SU-DHL-6 (cell line): ENCODE results near the gene PDCD6IP.

Experiments
- H2AFZ ChIP-seq: fragments of 200-600 bp; sonication (generic); 2 replicates; pipeline ENCODE4 v1.6.1; 2014; ENCODE audit warnings: low read depth, mild to moderate bottlenecking, moderate library complexity, mixed read lengths, antibody characterized with exemption, low read length; ENCODE audit not compliant: severe bottlenecking
- H3F3A ChIP-seq: fragments of 200-600 bp; shearing (Covaris generic); 2 replicates; pipeline ENCODE4 v1.6.0; 2016; ENCODE audit warnings: antibody characterized with exemption, mild to moderate bottlenecking; ENCODE audit not compliant: insufficient read depth
- H3K27ac ChIP-seq: fragments of 200-600 bp; sonication (generic); 2 replicates; pipeline ENCODE4 v1.5.1; 2016; ENCODE audit warnings: low read depth, mild to moderate bottlenecking, low read length, moderate library complexity, mixed read lengths
- H3K27me3 ChIP-seq: fragments of 200-600 bp; sonication (generic), shearing (Covaris generic); 2 replicates; pipeline ENCODE4 v1.6.0; 2014; ENCODE audit warnings: mild to moderate bottlenecking, low read length
- H3K36me3 ChIP-seq: fragments of 200-600 bp; sonication (generic); 2 replicates; pipeline ENCODE4 v1.6.1; 2014; ENCODE audit warnings: mild to moderate bottlenecking, low read length, mixed read lengths
- H3K4me2 ChIP-seq: fragments of 300-600, 200-600 bp; shearing (Covaris generic), sonication (generic); 2 replicates; pipeline ENCODE4 v1.6.0; 2014; ENCODE audit warnings: low read length, low read depth, mild to moderate bottlenecking; ENCODE audit not compliant: poor library complexity, severe bottlenecking
- H3K4me3 ChIP-seq: fragments of 200-600 bp; sonication (generic); 2 replicates; pipeline ENCODE4 v1.5.1; 2014; ENCODE audit warnings: antibody characterized with exemption, low read length, mild to moderate bottlenecking, mixed read lengths; ENCODE audit not compliant: insufficient read depth, poor library complexity, severe bottlenecking
- H3K79me2 ChIP-seq: fragments of 200-600 bp; sonication (generic); 2 replicates; pipeline ENCODE4 v1.6.1; 2014; ENCODE audit warnings: mild to moderate bottlenecking, low read length, moderate library complexity; ENCODE audit not compliant: insufficient read depth
- H3K9ac ChIP-seq: fragments of 200-600 bp; sonication (generic); 2 replicates; pipeline ENCODE4 v1.7.0; 2014; ENCODE audit warnings: mild to moderate bottlenecking, low read length
- H3K9me2 ChIP-seq: fragments of 200-600 bp; sonication (generic); replicated peaks from 2 replicates; pipeline ENCODE4 v1.6.1; 2014; ENCODE audit warnings: low read length; ENCODE audit not compliant: insufficient read depth
- H3K9me3 ChIP-seq: fragments of 200-600 bp; sonication (generic); 2 replicates; pipeline ENCODE4 v1.6.1; 2014; ENCODE audit warnings: low read length, mixed read lengths; ENCODE audit not compliant: insufficient read depth
- H4K20me1 ChIP-seq: fragments of 200-600 bp; sonication (generic); 2 replicates; pipeline ENCODE4 v1.6.1; 2014; ENCODE audit warnings: low read depth, mild to moderate bottlenecking, antibody characterized with exemption, low read length, moderate library complexity, mixed read lengths
- EZH2phosphoT487 ChIP-seq: fragments of 200-600 bp; sonication (generic), shearing (Covaris generic); conservative IDR thresholded peaks from 2 replicates; pipeline ENCODE4 v1.6.1; 2018; ENCODE audit warnings: mild to moderate bottlenecking, antibody characterized with exemption, low read length, moderate library complexity, mixed read lengths
- TF ChIP-seq, protein P1 (sequence below): fragments of 200-600 bp; sonication (generic); IDR thresholded peaks from one replicate; pipeline ENCODE4 v1.5.1; 2017; ENCODE audit warnings: antibody characterized with exemption, mild to moderate bottlenecking, low read length, moderate library complexity; ENCODE audit not compliant: insufficient read depth, poor library complexity, severe bottlenecking

Gene PDCD6IP

DNA sequence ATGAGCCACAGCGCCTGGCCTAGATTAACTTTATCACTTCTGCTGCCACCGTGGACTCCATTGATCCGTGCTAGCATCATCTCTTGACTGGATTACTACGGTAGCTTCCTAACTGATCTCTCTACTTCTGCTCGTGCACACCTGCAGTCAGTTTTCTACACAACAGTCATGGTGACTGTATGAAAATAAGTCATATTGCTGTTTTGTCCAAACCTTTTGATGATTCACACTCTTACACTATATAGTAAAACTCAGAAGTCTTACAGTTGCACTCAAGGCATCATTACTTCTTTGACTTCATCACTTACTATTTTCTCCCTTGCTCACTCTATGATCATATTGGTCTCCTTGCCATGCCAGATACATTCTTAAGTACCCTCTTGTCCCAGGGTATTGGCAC is 10.1 kb downstream of the PDCD6IP start:
- H2AFZ ChIP-seq = no peak overlapping the region
- no peak overlapping the region for H3K4me3 ChIP-seq
- TF ChIP-seq, protein P1, sequence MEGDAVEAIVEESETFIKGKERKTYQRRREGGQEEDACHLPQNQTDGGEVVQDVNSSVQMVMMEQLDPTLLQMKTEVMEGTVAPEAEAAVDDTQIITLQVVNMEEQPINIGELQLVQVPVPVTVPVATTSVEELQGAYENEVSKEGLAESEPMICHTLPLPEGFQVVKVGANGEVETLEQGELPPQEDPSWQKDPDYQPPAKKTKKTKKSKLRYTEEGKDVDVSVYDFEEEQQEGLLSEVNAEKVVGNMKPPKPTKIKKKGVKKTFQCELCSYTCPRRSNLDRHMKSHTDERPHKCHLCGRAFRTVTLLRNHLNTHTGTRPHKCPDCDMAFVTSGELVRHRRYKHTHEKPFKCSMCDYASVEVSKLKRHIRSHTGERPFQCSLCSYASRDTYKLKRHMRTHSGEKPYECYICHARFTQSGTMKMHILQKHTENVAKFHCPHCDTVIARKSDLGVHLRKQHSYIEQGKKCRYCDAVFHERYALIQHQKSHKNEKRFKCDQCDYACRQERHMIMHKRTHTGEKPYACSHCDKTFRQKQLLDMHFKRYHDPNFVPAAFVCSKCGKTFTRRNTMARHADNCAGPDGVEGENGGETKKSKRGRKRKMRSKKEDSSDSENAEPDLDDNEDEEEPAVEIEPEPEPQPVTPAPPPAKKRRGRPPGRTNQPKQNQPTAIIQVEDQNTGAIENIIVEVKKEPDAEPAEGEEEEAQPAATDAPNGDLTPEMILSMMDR = no peak
- TF ChIP-seq EZH2phosphoT487 = no peak
- peaks cover 20% of the 10 kb centered on the region for H3K36me3 ChIP-seq
- peaks cover 12% of the 10 kb centered on the region; the same call in 1 of the 2 replicates for H4K20me1 ChIP-seq
- H3K4me2 ChIP-seq = no peak overlapping the region
- no peaks in the 10 kb centered on the region for H3K9me2 ChIP-seq
- H3K79me2 ChIP-seq = peaks cover 87% of the 10 kb centered on the region
- 0 out of 2 replicates have a peak, but pooled peaks cover 6% of the 10 kb centered on the region for H3F3A ChIP-seq
- no peak overlapping the region for H3K9ac ChIP-seq
- no peaks in the 10 kb centered on the region for H3K27me3 ChIP-seq
- no peak overlapping the region for H3K27ac ChIP-seq
- peaks cover 6% of the 10 kb centered on the region; the same call in 1 of the 2 replicates for H3K9me3 ChIP-seq

DNA sequence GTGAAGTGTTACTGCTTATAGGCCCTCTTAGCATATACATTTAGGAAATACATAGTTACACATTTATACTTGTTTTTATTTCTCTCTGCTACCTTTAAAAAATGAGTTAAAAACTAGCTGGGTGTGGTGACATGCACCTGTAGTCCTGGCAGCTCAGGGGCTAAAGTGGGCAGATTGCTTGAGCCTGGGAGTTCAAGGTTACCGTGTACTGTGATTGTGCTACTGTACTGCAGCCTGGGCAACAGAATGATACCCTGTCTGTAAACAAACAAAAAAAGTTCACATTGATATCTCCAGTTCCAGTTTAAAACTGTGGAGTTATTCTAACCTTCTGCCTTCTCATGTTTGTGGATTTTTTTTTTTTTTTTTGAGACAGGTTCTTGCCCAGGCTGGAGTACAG is 12.1 kb downstream of the PDCD6IP start:
- no peak overlapping the region for H3K9ac ChIP-seq
- peaks cover 69% of the 10 kb centered on the region for H3K79me2 ChIP-seq
- peaks cover 16% of the 10 kb centered on the region for H3K36me3 ChIP-seq
- no peak overlapping the region for H3K27ac ChIP-seq
- 0 out of 2 replicates have a peak, but pooled peaks cover 3% of the 10 kb centered on the region for H3F3A ChIP-seq
- TF ChIP-seq, protein P1 = no peak
- TF ChIP-seq EZH2phosphoT487 = no peak
- H2AFZ ChIP-seq = no peak overlapping the region
- H3K9me2 ChIP-seq = no peaks in the 10 kb centered on the region
- no peaks in the 10 kb centered on the region for H3K27me3 ChIP-seq
- no peaks in the 10 kb centered on the region for H3K9me3 ChIP-seq
- H3K4me2 ChIP-seq = no peak overlapping the region
- peaks cover 12% of the 10 kb centered on the region; the same call in 1 of the 2 replicates for H4K20me1 ChIP-seq
- H3K4me3 ChIP-seq = no peak overlapping the region

DNA sequence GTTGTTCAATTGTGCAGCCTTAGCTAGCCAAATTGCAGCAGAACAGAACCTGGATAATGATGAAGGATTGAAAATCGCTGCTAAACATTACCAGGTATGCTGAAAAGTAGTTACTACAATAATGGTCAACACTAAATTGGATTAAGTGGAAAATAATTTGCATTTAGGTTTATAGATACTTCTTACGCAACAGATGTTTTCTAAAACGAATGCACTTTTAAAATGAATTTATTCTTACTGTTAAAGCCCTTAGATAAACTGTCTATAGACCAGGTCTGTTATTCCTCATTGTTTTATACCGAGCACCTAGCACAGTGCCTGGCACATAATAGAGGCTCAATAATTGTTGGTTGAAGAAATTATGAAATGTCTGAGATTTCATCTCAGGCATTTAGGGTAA is 23.6 kb downstream of the PDCD6IP start:
- TF ChIP-seq EZH2phosphoT487 = no peak
- TF ChIP-seq, protein P1 = no peak
- Histone ChIP-seq H3K27ac (no peak overlapping the region), H3K9ac (no peak overlapping the region), H3K36me3 (peaks cover 41% of the 10 kb centered on the region), H3K4me3 (no peak overlapping the region), H2AFZ (no peak overlapping the region), H3K4me2 (no peak overlapping the region), H3K9me2 (no peaks in the 10 kb centered on the region), H3K79me2 (peaks cover 43% of the 10 kb centered on the region), H3K9me3 (no peaks in the 10 kb centered on the region), H3F3A (no peaks in the 10 kb centered on the region), H3K27me3 (no peaks in the 10 kb centered on the region), H4K20me1 (no peaks in the 10 kb centered on the region)
